NB4 (cell line): ENCODE results near the gene PIP5K1A.
"Not testable (repeated sequence)": the region's sequence is repeated elsewhere in the genome, so short reads cannot be mapped to it uniquely, and the experiment has no call there.

ENCODE experiments used
- DNase-seq: peaks from one replicate; pipeline ENCODE4 v3.0.0; 2010; ENCODE audit warnings: low read depth
- H3K4me3 ChIP-seq: one replicate; pipeline ENCODE4 v1.5.1; 2011; ENCODE audit warnings: mild to moderate bottlenecking, low read depth, low read length, moderate library complexity
- MYC ChIP-seq: IDR thresholded peaks from 2 replicates; pipeline ENCODE4 v1.6.1; 2011; ENCODE audit warnings: low read depth, low read length
- POLR2A ChIP-seq: IDR thresholded peaks from 2 replicates; pipeline ENCODE4 v1.6.1; 2011; ENCODE audit warnings: mild to moderate bottlenecking; ENCODE audit not compliant: insufficient read length; ENCODE audit errors: extremely low read depth
- TF ChIP-seq, protein P1 (sequence below): IDR thresholded peaks from one replicate; pipeline ENCODE4 v1.5.1; 2012; ENCODE audit warnings: low read depth, low read length
- TF ChIP-seq, protein P2 (sequence below): IDR thresholded peaks from 2 replicates; pipeline ENCODE4 v1.6.1; 2011; ENCODE audit warnings: low read depth, low read length

The PIP5K1A gene

DNA sequence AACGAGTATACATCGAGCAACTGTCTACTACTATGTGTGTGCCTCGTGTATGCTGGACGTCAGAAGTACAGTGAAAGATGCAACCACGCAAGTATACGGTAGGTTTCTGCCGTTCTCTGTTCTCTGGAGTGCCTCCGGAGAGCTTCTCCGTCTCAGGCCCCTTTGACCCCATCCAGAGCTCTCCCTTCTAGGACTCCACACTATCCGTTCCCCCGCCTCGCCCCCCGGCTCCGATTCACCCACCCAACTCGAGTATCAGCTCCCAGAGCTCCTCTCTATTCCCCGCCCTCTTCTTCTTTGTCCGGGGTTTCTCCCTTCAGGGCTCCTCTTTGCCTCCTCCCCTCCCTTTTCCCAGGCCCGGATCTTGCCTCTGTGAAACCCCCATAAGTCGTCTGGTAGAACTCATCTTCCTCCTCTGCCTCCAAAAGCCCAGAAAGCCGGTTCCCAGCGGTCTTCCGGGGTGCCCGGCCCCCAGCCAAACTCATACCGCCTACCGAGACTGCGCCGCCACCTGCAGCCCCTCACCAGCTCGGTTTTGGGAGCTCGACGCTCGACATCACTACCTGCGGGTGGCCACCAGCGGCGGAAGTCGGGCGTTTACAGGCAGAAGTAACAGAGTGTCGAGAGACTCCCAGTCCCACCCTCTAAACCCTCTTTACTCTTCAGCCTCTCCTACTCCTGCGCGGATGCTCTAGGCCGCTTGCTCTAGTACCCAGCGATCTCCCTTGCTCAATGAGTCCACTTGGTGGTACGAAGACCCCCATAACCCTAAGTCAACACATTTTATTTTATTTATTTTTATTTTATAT lies 8.5 kb upstream of the PIP5K1A start, which contains the start of gene VPS72:
TSS of gene VPS72 (minus strand) at position 561 of the 809 bp plus-strand sequence. CDS start at position 485, 76 bp downstream.
- DNase-seq: peak; percentile 93
- peak within 1 kb of the TSS; percentile 96 for H3K4me3 ChIP-seq
- TF ChIP-seq, protein P1, sequence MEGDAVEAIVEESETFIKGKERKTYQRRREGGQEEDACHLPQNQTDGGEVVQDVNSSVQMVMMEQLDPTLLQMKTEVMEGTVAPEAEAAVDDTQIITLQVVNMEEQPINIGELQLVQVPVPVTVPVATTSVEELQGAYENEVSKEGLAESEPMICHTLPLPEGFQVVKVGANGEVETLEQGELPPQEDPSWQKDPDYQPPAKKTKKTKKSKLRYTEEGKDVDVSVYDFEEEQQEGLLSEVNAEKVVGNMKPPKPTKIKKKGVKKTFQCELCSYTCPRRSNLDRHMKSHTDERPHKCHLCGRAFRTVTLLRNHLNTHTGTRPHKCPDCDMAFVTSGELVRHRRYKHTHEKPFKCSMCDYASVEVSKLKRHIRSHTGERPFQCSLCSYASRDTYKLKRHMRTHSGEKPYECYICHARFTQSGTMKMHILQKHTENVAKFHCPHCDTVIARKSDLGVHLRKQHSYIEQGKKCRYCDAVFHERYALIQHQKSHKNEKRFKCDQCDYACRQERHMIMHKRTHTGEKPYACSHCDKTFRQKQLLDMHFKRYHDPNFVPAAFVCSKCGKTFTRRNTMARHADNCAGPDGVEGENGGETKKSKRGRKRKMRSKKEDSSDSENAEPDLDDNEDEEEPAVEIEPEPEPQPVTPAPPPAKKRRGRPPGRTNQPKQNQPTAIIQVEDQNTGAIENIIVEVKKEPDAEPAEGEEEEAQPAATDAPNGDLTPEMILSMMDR: no peak
- TF ChIP-seq MYC (peak; percentile 22; the same call in 1 of the 2 replicates), POLR2A (peak; percentile 72)
- TF ChIP-seq, protein P2, sequence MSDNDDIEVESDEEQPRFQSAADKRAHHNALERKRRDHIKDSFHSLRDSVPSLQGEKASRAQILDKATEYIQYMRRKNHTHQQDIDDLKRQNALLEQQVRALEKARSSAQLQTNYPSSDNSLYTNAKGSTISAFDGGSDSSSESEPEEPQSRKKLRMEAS: peak; percentile 52

DNA sequence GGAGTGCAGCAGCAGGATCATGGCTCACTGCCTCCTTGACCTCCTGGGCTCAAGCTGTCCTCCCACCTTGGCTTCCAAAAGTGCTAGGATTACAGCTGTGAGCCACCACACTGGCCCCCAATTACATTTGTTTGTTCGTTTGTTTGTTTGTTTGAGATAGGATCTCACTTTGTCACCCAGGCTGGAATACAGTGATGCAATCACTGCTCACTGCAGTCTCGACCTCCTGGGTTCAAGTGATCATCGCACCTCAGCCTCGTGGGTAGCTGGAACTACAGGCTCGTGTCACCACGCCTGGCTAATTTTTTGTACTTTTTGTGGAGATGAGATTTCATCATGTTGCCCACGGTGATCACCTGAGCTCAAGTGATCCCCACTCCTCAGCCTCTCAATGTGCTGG lies 6.3 kb upstream of the PIP5K1A start:
- TF ChIP-seq, protein P2: no peak
- TF ChIP-seq MYC: no peak
- TF ChIP-seq, protein P1: no peak
- no peak for TF ChIP-seq POLR2A
- H3K4me3 ChIP-seq: no peak overlapping the region
- DNase-seq: no peak

DNA sequence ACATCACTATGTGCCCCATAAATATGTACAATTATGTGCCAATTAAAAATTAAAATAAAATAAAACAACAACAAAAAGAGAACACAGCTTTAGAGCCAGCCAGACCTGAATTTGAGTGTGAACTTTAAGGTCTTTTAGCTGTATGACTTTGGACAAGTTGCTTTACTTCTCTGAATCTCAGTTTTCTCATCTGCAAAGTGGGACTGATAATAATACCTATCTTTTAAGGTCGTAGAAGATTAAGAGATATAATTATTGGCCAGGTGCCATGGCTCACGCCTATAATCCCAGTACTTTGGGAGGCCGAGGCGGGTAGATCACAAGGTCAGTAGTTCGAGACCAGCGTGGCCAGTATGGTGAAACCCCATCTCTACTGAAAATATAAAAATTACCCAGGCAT lies 5.0 kb upstream of the PIP5K1A start:
- no peak overlapping the region for H3K4me3 ChIP-seq
- no peak for DNase-seq
- TF ChIP-seq POLR2A (no peak), MYC (no peak)
- TF ChIP-seq, protein P2: no peak
- TF ChIP-seq, protein P1: no peak

DNA sequence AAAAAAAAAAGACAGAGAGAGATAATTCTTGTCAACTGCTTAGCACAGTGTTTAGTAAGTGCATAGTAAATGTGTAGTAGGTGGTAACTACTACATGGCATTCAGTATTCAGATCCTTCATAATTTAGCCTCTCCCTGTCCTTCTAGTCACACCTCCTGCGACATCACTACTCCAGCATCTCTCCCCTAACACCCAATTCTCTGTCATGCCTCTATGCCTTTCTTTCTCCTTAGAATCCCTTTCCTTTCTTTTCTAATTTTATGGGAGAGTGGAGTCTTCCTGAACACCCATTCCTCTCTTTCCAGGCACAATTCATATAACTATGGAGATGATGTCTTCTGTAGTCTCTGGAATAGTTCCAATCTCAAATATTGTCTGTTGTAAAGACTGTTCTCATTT lies 4.5 kb upstream of the PIP5K1A start:
- H3K4me3 ChIP-seq: no peak overlapping the region
- TF ChIP-seq MYC: no peak
- no peak for DNase-seq

DNA sequence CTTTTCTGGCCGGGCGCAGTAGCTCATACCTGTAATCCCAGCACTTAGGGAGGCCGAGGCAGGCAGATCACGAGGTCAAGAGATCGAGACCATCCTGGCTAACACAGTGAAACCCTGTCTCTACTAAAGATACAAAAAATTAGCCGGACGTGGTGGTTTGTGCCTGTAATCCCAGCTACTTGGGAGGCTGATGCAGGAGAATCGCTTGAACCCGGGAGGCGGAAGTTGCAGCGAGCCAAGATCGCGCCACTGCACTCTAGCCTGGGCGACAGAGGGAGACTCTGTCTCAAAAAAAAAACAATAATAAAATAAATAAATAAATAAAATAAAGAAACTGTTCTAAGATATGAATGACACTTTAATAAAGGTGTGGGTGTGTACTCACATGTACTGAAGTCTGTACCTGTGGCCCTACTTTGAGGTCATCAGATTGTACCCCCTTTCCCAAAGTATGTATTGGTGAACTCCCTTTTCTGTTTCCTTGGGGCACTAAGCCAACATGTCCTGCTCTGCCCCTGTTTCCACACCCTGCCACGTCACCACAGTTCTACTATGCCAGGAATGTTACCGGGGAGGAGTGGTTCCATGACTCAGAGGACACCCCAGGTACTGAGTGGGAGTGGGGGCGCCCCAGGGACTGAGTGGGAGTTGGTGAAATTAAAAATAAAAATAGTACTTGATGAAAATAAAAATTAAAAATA lies 3.3 kb upstream of the PIP5K1A start:
- H3K4me3 ChIP-seq: not testable (repeated sequence)
- DNase-seq: peak; percentile 20

DNA sequence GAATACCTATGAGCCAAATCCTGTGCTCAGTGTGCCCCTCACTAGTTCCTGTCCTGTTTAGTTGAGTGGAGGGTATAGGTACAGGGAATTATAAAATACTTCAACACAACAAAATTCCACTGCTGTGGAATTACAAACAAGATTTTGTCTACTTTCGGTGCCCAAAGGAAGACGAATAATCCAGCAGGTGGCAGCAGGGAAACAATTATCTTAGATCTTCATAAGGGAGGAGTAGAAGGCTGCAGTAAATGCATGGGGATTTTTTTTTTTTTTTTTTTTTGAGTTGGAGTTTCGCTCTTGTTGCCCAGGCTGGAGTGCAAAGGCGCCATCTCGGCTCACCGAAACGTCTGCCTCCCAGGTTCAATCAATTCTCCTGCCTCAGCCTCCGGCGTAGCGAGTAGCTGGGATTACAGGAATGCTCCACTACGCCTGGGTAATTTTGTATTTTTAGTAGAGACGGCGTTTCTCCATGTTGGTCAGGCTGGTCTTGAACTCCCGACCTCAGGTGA lies 2.0 kb upstream of the PIP5K1A start:
- TF ChIP-seq MYC (peak; percentile 19; the same call in 1 of the 2 replicates), POLR2A (no peak)
- TF ChIP-seq, protein P1: peak; percentile 39
- DNase-seq: peak; percentile 83
- H3K4me3 ChIP-seq: peak overlapping the region; percentile 62
